ENCODE results near the gene SLC40A1. TPM values are rescaled to one million over a fixed set of nuclear protein-coding genes. Genes with fewer than 3 reads are reported as not detected.

Gene SLC40A1
- total RNA-seq, 3 donors from 2014 or later: 42.2 to 183 (median 162) TPM

DNA sequence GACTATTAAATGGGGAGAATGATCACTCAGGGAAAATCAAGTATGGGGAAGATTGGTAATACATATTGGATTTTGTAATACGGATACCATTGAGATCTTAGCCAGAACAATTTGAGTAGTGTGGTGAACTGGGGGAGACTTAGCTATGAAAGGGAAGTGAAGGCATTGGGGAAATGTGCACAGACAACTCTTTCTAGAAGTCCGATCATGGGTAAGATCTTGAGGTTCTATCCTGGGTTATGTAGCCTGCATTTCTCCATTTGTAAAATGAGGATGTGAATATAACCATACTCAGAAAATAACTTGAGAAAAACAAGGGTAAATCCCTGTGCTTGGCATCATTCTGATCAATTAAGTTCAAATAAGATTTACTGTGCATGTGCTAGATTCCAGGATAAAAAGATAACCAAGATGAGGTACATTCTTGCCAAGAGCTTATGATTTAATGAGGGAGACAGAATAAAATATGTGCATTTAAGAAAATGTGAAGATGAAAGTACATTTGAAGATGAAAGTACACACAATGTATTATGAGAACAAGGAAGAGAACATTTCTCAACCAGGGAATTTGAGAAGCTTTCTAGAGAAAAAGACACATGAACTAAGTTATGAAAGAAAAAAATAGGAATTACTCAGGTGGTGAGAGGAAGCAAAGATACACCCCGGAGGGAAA lies 49.5 kb downstream of the SLC40A1 start:
- TF ChIP-seq POLR2AphosphoS5 (IDR thresholded peaks at IDR 0.05): no peak
- H3K36me3 ChIP-seq: no peaks in the 10 kb centered on the region
- H3K27ac ChIP-seq: no peak overlapping the region
- no peaks in the 10 kb centered on the region for H3K27me3 ChIP-seq
- DNase-seq (ENCODE audit: low spot score in 2 of 2): no peak
- no peaks in the 10 kb centered on the region for H3K9me3 ChIP-seq
- no peaks in the 10 kb centered on the region for H3K4me1 ChIP-seq
- H3K4me3 ChIP-seq: no peak overlapping the region
- intact Hi-C loops (cut with DNase I; ENCODE audit: low total_unique reads): no loop called here

DNA sequence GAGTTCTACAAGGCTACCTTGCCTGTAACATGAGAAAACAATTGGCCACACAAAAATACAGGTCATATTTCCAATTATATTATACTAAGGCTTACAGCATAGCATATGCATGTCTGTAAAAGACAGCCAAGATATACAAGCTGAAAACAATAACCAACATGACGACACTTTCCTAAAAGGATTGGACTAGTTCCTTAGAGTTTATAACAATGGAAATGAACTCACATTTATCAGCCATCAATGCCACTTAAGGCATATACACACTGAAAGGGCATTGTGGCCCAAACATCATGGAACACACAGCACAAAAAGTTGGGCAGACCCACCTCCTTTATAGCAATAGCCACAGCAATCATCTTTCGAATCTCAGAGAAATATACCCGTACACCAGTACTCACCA lies 52.0 kb downstream of the SLC40A1 start:
- intact Hi-C loops (cut with DNase I; ENCODE audit: low total_unique reads): no loop called here
- Histone ChIP-seq H3K4me1 (no peaks in the 10 kb centered on the region), H3K27ac (no peak overlapping the region)

DNA sequence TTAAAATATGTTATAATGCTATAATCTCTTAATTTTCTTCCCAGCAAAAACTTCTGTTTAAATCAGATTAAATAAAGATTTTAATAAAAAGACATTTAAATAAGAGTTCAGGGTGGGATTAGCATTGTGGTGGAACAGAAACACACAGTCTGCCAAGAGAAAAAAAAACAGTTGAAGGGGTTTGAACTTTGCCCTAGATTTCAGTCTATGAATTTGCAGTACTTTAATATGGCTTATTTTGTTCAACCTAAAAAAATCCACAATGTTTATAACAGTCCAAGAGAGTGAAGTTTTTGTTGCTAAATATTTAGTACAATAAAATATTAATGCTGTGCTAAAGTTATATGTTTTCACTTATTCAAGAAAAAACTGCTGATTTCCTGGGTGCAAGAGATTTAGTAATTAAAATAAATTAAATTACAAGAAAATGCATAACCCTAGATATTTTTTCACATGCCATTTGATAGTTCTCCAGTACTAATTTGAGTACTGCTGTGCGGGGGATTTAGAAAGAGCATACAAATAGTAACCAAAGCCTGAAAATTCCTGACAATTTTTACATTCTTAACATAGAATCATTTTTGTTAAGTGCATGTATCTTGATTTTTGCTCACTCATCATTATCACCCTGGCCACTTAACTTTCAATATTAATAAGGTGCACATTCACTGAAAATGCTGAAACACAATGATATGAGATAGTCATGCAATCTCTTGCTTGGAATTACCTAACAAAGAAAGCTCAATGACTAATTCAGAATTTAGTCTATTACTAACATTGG lies 52.6 kb downstream of the SLC40A1 start:
- H3K27ac ChIP-seq: peak overlapping the region in 1 of 2 donors; percentile 1
- no peak for DNase-seq (ENCODE audit: low spot score in 2 of 2)
- H3K36me3 ChIP-seq: no peaks in the 10 kb centered on the region
- H3K9me3 ChIP-seq: no peaks in the 10 kb centered on the region
- no peaks in the 10 kb centered on the region for H3K27me3 ChIP-seq
- no peaks in the 10 kb centered on the region for H3K4me1 ChIP-seq
- TF ChIP-seq POLR2A (IDR thresholded peaks at IDR 0.05) (no peak), POLR2AphosphoS5 (IDR thresholded peaks at IDR 0.05) (no peak)
- TF ChIP-seq, protein P1, sequence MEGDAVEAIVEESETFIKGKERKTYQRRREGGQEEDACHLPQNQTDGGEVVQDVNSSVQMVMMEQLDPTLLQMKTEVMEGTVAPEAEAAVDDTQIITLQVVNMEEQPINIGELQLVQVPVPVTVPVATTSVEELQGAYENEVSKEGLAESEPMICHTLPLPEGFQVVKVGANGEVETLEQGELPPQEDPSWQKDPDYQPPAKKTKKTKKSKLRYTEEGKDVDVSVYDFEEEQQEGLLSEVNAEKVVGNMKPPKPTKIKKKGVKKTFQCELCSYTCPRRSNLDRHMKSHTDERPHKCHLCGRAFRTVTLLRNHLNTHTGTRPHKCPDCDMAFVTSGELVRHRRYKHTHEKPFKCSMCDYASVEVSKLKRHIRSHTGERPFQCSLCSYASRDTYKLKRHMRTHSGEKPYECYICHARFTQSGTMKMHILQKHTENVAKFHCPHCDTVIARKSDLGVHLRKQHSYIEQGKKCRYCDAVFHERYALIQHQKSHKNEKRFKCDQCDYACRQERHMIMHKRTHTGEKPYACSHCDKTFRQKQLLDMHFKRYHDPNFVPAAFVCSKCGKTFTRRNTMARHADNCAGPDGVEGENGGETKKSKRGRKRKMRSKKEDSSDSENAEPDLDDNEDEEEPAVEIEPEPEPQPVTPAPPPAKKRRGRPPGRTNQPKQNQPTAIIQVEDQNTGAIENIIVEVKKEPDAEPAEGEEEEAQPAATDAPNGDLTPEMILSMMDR (IDR thresholded peaks at IDR 0.05): no peak
- H3K4me3 ChIP-seq: no peak overlapping the region
- intact Hi-C loops (cut with DNase I; ENCODE audit: low total_unique reads): no loop called here

More for the DNA sequence above, 52.0 kb downstream of the SLC40A1 start:
- DNase-seq (ENCODE audit: low spot score in 2 of 2): no peak
- Histone ChIP-seq H3K27me3 (no peaks in the 10 kb centered on the region), H3K36me3 (no peaks in the 10 kb centered on the region), H3K4me3 (no peak overlapping the region), H3K9me3 (no peaks in the 10 kb centered on the region)
- no peak for TF ChIP-seq POLR2AphosphoS5 (IDR thresholded peaks at IDR 0.05)
- TF ChIP-seq, protein P1 (IDR thresholded peaks at IDR 0.05): no peak
- no peak for TF ChIP-seq POLR2A (IDR thresholded peaks at IDR 0.05)

DNA sequence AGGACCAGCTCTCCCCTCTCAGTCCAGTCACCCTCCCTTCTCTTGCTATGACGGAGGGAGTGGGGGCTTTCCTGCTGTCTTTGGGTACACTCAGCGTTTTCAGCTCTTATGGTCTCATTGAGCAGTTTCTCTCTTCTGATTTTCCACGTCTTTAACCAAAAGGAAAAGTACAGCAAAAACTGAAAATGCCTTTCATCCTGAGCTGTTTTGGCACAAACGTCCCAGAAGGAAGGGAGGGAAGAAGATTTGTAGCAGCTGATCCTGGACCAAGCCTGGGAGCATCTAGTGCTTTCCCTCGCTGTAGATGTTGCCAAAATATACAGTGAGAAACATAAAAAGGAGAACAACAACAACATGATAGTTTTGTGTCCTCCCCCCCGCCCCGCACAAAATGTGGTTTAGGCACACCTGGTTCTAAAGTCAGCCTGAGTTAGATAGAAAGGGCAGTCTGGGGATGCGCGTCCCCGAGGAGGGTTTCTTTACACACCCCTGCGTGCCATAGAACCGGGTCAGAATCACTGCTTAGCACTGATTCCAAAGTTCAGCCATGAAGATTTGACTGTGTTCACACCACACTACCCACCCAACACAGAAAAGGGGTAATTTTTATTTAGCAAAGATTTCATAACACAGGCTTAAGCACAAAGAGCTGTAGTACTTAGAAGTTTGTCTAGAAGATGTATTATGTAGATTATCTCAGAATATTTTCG lies 53.4 kb downstream of the SLC40A1 start:
- H3K27ac ChIP-seq: peak overlapping the region; percentile 1 to 66

DNA sequence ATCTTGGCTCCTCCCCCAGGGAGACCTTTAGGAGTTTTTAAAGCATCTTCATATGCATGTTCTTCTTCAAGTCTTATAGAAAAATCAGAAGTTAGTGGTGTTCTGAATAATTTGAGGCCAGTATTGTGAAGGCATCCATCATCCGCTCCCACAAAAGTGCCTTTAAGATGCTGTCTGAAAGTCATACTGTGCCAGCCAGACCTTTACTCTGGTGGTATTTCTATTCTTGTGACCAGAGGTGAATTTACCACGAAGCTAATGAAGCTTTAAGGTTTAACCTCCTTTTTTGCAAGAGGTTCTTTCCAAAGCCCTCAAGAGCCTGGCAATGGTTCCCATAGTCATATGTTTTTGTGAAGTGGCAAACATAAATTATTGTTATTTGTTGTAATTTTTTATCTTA lies 54.3 kb downstream of the SLC40A1 start:
- Histone ChIP-seq H3K9me3 (no peaks in the 10 kb centered on the region), H3K36me3 (no peaks in the 10 kb centered on the region), H3K4me3 (no peak overlapping the region), H3K27ac (no peak overlapping the region), H3K4me1 (no peaks in the 10 kb centered on the region), H3K27me3 (no peaks in the 10 kb centered on the region)
- DNase-seq (ENCODE audit: low spot score in 2 of 2): no peak
- TF ChIP-seq, protein P1 (IDR thresholded peaks at IDR 0.05): no peak
- TF ChIP-seq POLR2A (IDR thresholded peaks at IDR 0.05) (no peak), POLR2AphosphoS5 (IDR thresholded peaks at IDR 0.05) (no peak)
- intact Hi-C loops (cut with DNase I; ENCODE audit: low total_unique reads): no loop called here

More for the DNA sequence above, 53.4 kb downstream of the SLC40A1 start:
- Histone ChIP-seq H3K4me1 (no peaks in the 10 kb centered on the region), H3K27me3 (no peaks in the 10 kb centered on the region), H3K9me3 (no peaks in the 10 kb centered on the region), H3K4me3 (peak overlapping the region in 2 of 3 donors; percentile 8 to 31), H3K36me3 (no peaks in the 10 kb centered on the region)
- no peak for DNase-seq (ENCODE audit: low spot score in 2 of 2)
- no peak for TF ChIP-seq POLR2AphosphoS5 (IDR thresholded peaks at IDR 0.05)
- no peak for TF ChIP-seq POLR2A (IDR thresholded peaks at IDR 0.05)
- TF ChIP-seq, protein P1 (IDR thresholded peaks at IDR 0.05): no peak
- intact Hi-C loops (cut with DNase I; ENCODE audit: low total_unique reads): no loop called here
